Measurements from ENCODE around the gene BCL6.

The BCL6 gene

DNA sequence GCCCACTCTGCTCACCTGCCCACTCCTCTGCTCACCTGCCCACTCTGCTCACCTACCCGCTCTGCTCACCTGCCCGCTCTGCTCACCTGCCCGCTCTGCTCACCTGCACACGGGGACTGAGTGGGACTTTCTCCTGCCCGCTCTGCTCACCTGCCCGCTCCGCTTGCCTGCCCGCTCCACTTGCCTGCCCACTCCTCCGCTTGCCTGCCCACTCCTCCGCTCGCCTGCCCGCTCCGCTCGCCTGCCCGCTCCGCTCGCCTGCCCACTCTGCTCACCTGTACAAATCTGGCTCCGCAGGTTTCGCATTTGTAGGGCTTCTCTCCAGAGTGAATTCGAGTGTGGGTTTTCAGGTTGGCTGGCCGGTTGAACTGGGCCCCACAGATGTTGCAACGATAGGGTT, 20.0 kb downstream of the BCL6 start:
- TF ChIP-seq POU6F1 (CRISPR knock-in tag; IDR thresholded peaks at IDR 0.05; ENCODE audit: borderline replicate concordance, low read depth) (no peak), ZFP30 (CRISPR knock-in tag; IDR thresholded peaks at IDR 0.05) (no peak), ZNF70 (CRISPR knock-in tag; IDR thresholded peaks at IDR 0.05) (no peak)
- ATAC-seq: no peak

- TF ChIP-seq SNAI2 (CRISPR knock-in tag; IDR thresholded peaks at IDR 0.05) (no peak), ISL1 (CRISPR knock-in tag; IDR thresholded peaks at IDR 0.05) (no peak), POU6F1 (CRISPR knock-in tag; IDR thresholded peaks at IDR 0.05; ENCODE audit: borderline replicate concordance, low read depth) (no peak), ARNTL (CRISPR knock-in tag; IDR thresholded peaks at IDR 0.05; ENCODE audit: borderline replicate concordance, low read depth) (no peak), RARB (CRISPR knock-in tag; IDR thresholded peaks at IDR 0.05) (no peak)
- no peak for ATAC-seq
Observed at GRCh38 chr3:187722206-187722612, 23.1 kb downstream of the BCL6 start.

DNA sequence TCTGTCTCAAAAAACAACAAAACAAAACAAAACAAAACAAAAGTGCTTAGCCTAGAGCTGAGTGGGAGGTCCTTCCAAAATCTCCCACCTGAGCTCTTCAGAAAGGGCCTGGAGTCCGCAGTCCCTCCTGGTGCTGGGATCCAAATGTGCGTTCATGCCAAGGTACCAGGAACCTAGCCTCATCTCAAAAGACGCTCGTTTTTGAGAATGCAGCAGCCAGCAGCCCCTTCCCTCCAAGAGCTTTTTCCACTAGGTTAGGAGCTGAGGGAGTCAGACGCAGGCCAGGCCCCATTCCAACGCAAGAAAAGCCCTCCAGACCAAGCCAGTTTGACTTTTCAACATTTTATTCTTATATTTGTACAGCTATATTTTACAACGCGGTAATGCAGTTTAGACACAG, 24.2 kb downstream of the BCL6 start:
- no peak for ATAC-seq

More for the DNA sequence above, 24.2 kb downstream of the BCL6 start:
- TF ChIP-seq ESRRG (CRISPR knock-in tag; IDR thresholded peaks at IDR 0.05) (no peak), ZC3H10 (CRISPR knock-in tag; IDR thresholded peaks at IDR 0.05) (no peak), ZNF8 (CRISPR knock-in tag; IDR thresholded peaks at IDR 0.05) (no peak), CSDC2 (CRISPR knock-in tag; IDR thresholded peaks at IDR 0.05) (no peak), ZFP30 (CRISPR knock-in tag; IDR thresholded peaks at IDR 0.05) (no peak), ZNF565 (CRISPR knock-in tag; conservative IDR thresholded peaks at IDR 0.05; ENCODE audit: low read depth) (no peak), BACH2 (CRISPR knock-in tag; IDR thresholded peaks at IDR 0.05; ENCODE audit: borderline replicate concordance) (no peak), GLIS3 (CRISPR knock-in tag; IDR thresholded peaks at IDR 0.05) (no peak), TCF4 (CRISPR knock-in tag; IDR thresholded peaks at IDR 0.05; ENCODE audit: borderline replicate concordance) (no peak), TOX (CRISPR knock-in tag; IDR thresholded peaks at IDR 0.05; ENCODE audit: borderline replicate concordance) (no peak), ZNF70 (CRISPR knock-in tag; IDR thresholded peaks at IDR 0.05) (no peak), TSHZ2 (CRISPR knock-in tag; IDR thresholded peaks at IDR 0.05) (no peak), SNAI2 (CRISPR knock-in tag; IDR thresholded peaks at IDR 0.05) (no peak)
- TF ChIP-seq, protein P1, sequence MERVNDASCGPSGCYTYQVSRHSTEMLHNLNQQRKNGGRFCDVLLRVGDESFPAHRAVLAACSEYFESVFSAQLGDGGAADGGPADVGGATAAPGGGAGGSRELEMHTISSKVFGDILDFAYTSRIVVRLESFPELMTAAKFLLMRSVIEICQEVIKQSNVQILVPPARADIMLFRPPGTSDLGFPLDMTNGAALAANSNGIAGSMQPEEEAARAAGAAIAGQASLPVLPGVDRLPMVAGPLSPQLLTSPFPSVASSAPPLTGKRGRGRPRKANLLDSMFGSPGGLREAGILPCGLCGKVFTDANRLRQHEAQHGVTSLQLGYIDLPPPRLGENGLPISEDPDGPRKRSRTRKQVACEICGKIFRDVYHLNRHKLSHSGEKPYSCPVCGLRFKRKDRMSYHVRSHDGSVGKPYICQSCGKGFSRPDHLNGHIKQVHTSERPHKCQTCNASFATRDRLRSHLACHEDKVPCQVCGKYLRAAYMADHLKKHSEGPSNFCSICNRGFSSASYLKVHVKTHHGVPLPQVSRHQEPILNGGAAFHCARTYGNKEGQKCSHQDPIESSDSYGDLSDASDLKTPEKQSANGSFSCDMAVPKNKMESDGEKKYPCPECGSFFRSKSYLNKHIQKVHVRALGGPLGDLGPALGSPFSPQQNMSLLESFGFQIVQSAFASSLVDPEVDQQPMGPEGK (CRISPR knock-in tag; IDR thresholded peaks at IDR 0.05; ENCODE audit: borderline replicate concordance): no peak
- TF ChIP-seq, protein P2, sequence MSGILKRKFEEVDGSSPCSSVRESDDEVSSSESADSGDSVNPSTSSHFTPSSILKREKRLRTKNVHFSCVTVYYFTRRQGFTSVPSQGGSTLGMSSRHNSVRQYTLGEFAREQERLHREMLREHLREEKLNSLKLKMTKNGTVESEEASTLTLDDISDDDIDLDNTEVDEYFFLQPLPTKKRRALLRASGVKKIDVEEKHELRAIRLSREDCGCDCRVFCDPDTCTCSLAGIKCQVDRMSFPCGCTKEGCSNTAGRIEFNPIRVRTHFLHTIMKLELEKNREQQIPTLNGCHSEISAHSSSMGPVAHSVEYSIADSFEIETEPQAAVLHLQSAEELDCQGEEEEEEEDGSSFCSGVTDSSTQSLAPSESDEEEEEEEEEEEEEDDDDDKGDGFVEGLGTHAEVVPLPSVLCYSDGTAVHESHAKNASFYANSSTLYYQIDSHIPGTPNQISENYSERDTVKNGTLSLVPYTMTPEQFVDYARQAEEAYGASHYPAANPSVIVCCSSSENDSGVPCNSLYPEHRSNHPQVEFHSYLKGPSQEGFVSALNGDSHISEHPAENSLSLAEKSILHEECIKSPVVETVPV (CRISPR knock-in tag; IDR thresholded peaks at IDR 0.05): no peak
- TF ChIP-seq, protein P3, sequence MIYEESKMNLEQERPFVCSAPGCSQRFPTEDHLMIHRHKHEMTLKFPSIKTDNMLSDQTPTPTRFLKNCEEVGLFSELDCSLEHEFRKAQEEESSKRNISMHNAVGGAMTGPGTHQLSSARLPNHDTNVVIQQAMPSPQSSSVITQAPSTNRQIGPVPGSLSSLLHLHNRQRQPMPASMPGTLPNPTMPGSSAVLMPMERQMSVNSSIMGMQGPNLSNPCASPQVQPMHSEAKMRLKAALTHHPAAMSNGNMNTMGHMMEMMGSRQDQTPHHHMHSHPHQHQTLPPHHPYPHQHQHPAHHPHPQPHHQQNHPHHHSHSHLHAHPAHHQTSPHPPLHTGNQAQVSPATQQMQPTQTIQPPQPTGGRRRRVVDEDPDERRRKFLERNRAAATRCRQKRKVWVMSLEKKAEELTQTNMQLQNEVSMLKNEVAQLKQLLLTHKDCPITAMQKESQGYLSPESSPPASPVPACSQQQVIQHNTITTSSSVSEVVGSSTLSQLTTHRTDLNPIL (CRISPR knock-in tag; IDR thresholded peaks at IDR 0.05; ENCODE audit: low read depth): no peak
